Esophagus squamous epithelium (tissue), 4 donors: ENCODE results near the gene GEMIN8.

ENCODE experiments used
- POLR2A ChIP-seq, 4 donors: fragments of 450-650 bp; IDR thresholded peaks; one replicate each; pipeline ENCODE4 v1.6.1; 2017; ENCODE audit warnings: antibody characterized with exemption in 4 of 4, mild to moderate bottlenecking in 4 of 4, moderate library complexity in 3 of 4
- TF ChIP-seq, protein P1 (sequence below), 6 experiments: fragments of 450-650 bp in 4 of 6; fragments of 200-600 bp in 2 of 6; sonication (generic) in 2 of 6; IDR thresholded peaks; one replicate each; pipeline ENCODE4 v1.5.1; 2016 to 2019; ENCODE audit warnings: antibody characterized with exemption in 6 of 6, mild to moderate bottlenecking in 4 of 6, moderate library complexity in 4 of 6

DNA sequence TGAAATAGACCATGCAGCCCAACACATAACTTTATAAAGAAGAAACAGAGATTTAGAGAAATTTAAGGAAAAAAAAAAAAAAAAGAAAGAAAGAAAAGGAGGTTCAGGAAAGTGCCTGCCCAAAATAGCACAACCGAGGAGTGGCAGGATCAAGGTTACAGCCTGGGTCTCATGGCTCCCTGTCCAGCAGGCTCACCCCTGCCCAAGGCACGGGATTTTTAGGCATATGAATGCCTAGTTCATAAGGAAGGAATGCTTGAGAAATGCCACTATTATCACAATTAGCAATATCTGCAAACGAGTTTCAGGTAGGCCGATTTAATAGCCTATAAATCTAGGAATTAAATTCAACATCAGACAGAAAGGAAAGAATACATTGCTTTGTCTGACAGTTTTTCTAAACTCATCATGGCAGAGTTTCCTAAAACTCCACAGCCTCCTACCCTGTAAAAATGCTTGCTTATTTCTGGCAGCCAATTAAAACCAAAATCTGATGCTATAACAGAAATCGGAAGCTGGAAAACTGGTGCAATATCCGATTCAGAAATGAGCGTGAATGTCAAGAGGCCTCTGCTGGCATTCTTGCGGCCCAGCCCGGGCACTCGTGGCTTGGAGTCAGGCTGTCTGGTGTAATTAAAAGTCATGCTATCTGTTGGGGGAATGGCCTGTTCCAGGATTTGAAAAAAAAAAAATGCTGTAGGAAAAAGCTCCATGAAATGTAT is 63.5 kb downstream of the GEMIN8 start:
- TF ChIP-seq, protein P1, sequence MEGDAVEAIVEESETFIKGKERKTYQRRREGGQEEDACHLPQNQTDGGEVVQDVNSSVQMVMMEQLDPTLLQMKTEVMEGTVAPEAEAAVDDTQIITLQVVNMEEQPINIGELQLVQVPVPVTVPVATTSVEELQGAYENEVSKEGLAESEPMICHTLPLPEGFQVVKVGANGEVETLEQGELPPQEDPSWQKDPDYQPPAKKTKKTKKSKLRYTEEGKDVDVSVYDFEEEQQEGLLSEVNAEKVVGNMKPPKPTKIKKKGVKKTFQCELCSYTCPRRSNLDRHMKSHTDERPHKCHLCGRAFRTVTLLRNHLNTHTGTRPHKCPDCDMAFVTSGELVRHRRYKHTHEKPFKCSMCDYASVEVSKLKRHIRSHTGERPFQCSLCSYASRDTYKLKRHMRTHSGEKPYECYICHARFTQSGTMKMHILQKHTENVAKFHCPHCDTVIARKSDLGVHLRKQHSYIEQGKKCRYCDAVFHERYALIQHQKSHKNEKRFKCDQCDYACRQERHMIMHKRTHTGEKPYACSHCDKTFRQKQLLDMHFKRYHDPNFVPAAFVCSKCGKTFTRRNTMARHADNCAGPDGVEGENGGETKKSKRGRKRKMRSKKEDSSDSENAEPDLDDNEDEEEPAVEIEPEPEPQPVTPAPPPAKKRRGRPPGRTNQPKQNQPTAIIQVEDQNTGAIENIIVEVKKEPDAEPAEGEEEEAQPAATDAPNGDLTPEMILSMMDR (IDR thresholded peaks at IDR 0.05), result no peak
- TF ChIP-seq POLR2A (IDR thresholded peaks at IDR 0.05), result no peak
